AG09309 (cell line): ENCODE measurements around the gene TSTD1.
"Not testable (repeated sequence)": the region's sequence is repeated elsewhere in the genome, so short reads cannot be mapped to it uniquely, and the experiment has no call there.

Experiments
- DNase-seq: peaks from one replicate; pipeline ENCODE4 v3.0.0-alpha.2; 2010; ENCODE audit warnings: low read depth
- H3K4me3 ChIP-seq: 2 replicates; pipeline ENCODE4 v1.5.1; 2011; ENCODE audit warnings: mild to moderate bottlenecking, low read depth, low read length, moderate library complexity; ENCODE audit not compliant: control insufficient read depth
- TF ChIP-seq, protein P1 (sequence below): IDR thresholded peaks from 2 replicates; pipeline ENCODE4 v1.5.1; 2011; ENCODE audit warnings: mild to moderate bottlenecking, low read depth, low read length, inconsistent platforms; ENCODE audit not compliant: insufficient read depth, control insufficient read depth; ENCODE audit errors: missing control alignments

The TSTD1 gene

DNA sequence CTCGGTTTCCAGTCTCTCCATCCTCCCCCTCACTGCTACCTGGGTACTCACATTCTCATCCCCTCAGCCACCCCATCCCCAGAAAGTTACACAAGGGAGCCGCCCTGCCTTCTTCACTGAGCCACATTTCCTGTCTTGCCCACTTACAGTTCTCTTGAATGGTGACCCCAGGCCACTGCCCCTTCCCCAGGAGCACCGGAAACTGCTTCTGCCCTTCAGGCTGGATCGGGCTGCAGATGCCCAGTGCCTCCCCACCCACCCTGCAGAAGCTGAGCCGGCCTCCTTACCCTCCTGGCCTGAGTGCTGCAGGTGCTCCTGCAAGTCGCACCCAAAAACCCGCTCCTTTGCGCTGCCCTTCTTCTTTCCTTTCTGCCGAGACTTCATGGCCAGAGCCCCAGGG, 30.5 kb upstream of the TSTD1 start:
- TF ChIP-seq, protein P1, sequence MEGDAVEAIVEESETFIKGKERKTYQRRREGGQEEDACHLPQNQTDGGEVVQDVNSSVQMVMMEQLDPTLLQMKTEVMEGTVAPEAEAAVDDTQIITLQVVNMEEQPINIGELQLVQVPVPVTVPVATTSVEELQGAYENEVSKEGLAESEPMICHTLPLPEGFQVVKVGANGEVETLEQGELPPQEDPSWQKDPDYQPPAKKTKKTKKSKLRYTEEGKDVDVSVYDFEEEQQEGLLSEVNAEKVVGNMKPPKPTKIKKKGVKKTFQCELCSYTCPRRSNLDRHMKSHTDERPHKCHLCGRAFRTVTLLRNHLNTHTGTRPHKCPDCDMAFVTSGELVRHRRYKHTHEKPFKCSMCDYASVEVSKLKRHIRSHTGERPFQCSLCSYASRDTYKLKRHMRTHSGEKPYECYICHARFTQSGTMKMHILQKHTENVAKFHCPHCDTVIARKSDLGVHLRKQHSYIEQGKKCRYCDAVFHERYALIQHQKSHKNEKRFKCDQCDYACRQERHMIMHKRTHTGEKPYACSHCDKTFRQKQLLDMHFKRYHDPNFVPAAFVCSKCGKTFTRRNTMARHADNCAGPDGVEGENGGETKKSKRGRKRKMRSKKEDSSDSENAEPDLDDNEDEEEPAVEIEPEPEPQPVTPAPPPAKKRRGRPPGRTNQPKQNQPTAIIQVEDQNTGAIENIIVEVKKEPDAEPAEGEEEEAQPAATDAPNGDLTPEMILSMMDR: no peak
- H3K4me3 ChIP-seq: no peak overlapping the region
- DNase-seq: no peak

DNA sequence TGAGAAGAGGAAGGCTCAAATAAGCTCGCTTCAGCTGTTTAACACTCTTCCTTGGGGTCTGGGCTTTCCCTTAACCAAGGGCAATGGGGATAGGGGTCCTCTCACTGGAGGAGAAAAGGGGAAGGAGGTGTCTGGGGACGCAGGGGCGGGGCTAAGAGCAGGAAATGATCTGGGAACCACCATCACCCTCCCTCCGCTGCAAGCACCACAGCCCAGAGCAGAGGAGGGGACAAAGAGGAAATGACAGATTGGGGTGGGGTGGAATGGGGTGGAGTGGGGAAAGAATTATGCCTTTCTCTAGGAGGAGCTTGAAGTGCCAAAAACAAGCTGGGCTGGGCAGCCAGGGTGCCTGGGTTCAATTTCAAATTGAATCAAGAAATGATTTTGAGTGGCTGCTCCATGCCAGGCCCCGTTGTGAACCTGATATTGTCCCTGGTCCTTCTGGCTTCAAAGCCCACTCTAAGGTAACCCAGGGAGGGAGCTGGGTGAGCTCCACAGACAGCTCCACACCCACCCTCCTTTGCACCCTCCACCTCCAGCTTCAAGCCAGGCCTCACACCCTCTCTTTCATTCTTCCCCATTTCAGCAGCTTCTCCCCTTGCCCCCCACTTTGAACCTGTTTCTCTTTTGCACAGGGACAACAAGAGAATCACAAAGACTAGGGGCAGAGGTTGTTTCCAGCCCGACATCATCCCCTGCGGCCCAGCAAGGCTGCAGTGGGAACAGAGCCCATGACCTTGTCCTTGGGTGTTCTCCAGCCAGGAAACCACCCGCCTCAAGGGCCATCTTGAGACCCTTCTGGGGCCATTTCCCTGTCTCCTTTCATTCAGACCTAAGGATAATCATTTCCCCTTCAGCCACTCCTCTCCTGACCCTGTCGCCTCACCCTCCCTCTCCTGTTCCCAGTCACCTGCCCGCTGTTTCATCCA, 29.8 kb upstream of the TSTD1 start:
- TF ChIP-seq, protein P1: no peak
- H3K4me3 ChIP-seq: no peak overlapping the region
- DNase-seq: no peak

DNA sequence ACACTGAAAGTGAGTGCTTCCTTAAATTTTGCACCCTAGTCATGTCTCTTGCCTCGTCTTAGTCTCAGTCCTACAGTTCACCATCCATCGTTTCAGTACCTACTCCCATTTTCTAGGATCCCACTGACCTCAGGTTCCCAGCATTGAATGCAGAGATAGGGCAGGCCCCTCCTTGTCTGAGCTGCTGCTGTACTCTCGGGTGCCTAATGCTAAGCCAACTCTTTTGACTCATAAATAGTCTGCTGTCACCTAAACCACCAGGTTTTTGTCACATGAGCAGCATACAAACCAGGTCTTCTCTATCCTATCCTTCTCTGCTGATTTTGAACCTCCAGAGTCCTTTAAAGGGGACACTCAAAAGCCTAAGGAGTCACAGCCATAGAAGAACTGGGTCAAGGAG, 27.9 kb upstream of the TSTD1 start:
- TF ChIP-seq, protein P1: no peak
- no peak for DNase-seq
- H3K4me3 ChIP-seq: no peak overlapping the region

DNA sequence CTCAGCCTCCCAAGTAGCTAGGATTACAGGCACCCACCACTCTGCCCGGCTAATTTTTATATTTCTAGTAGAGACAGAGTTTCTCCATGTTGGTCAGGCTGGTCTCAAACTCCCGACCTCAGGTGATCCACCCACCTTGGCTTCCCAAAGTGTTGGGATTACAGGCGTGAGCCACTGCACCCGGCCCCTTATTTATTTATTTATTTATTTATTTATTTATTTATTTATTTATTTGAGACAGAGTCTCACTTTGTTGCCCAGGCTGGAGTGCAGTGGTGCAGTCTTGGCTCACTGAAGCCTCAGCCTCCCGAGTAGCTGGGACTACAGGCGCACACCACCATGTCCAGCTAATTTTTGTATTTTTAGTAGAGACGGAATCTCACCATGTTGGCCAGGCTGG, 26.9 kb upstream of the TSTD1 start:
- not testable (repeated sequence) for H3K4me3 ChIP-seq, DNase-seq

DNA sequence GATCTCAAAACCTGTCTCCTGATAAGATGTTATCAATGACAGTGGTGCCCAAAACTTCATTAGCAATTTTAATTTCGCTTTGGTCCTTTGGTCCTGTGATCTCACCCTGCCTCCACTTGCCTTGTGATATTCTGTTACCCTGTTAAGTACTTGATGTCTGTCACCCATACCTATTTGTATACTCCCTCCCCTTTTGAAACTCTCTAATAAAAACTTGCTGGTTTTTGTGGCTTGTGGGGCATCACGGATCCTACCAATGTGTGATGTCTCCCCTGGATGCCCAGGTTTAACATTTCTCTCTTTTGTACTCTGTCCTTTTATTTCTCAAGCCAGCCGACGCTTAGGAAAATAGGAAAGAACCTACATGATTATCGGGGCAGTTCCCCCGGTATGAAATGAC, 25.2 kb upstream of the TSTD1 start:
- not testable (repeated sequence) for DNase-seq, H3K4me3 ChIP-seq

DNA sequence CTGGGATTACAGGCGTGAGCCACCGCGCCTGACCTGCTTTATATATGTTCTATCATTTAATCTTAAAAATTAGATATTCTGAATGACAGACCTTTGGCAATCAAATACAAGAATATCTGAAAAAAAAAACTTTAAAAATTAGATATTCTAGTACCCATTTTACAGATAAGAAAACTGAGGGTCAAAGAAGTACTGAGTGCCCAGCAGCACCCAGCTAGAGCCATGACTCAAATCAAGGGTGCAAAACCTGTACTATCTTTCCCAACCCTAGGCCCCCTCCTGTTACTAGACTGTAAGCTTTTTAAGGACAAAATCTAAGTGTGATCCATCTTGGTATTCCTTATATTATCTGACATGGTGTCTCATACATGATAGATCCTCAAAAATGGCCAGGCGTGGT, 22.7 kb upstream of the TSTD1 start:
- H3K4me3 ChIP-seq: no peak overlapping the region
- no peak for DNase-seq
- TF ChIP-seq, protein P1: no peak

DNA sequence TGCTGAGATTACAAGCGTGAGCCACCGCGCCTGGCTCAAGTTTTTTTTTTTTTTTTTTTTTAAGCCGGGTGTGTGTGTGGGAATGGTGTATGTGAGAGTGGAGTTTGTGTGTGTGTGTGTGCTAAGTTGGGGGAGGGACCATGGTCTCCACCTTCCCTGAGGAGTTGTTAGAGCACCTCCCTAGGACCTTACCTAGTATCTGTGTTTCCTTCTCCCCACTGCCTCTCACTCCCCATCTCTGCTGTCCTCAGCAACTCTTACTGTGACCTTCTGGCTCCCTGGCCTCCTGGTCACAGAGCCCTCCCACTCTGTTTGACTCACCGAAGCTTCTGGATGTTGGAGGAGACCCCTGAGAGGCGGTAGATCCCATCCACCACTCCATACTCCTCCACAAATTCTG, 20.5 kb upstream of the TSTD1 start:
- TF ChIP-seq, protein P1: no peak
- DNase-seq: no peak
- H3K4me3 ChIP-seq: no peak overlapping the region

DNA sequence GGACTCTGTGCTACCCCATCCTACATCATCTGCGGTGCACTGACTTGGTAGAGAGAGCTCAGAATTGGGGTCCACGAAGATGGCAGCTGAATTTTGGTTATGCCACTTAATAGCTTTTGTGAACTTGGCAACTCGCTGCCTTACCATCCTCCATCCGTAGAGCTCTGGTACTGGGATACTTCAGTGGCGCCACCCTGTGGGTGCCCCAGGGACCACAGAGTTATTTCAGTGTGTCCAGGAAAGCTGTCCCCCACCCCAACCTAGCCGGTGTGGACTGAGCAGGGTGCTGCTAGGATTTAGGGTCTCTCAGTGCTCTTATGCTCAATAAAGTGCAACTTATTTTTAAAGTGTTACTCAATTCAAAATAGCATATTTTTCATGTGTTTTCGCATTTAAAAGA, 16.0 kb upstream of the TSTD1 start:
- DNase-seq: no peak
- H3K4me3 ChIP-seq: no peak overlapping the region
- TF ChIP-seq, protein P1: no peak
